Gastrocnemius medialis (tissue), 4 donors: Measurements from ENCODE around the gene PSMB3.

Source experiments
- CTCF ChIP-seq, 5 experiments: fragments of 450-650 bp in 3 of 5; fragments of 200-600 bp in 2 of 5; sonication (generic) in 2 of 5; IDR thresholded peaks in 4 of 5; conservative IDR thresholded peaks in 1 of 5; 1 replicate in 4 of 5; 2 replicates in 1 of 5; pipeline ENCODE4 v1.5.1; 2016 to 2019; ENCODE audit warnings: antibody characterized with exemption in 5 of 5, mild to moderate bottlenecking in 3 of 5, moderate library complexity in 3 of 5
- POLR2A ChIP-seq, 2 donors: fragments of 450-650 bp; IDR thresholded peaks; one replicate each; pipeline ENCODE4 v1.6.1; 2017; ENCODE audit warnings: antibody characterized with exemption in 2 of 2, mild to moderate bottlenecking in 2 of 2, moderate library complexity in 2 of 2

GRCh38 chr17:38732376-38733281 is 19.9 kb upstream of the PSMB3 start:
- no peak for TF ChIP-seq CTCF (IDR thresholded peaks at IDR 0.05 in 4 of 5, conservative IDR thresholded peaks at IDR 0.05 in 1 of 5)
- no peak for TF ChIP-seq POLR2A (IDR thresholded peaks at IDR 0.05)
